HepG2 (cell line): ENCODE measurements around the gene TUBA4B. TPM values are rescaled to one million over a fixed set of nuclear protein-coding genes. Genes with fewer than 3 reads are reported as not detected.
A peak's percentile ranks its signal among the peaks of the same experiment; 100 is the strongest.

ENCODE experiments used
- CCDC6 ChIP-seq: sonication (generic); formaldehyde crosslinking; IDR thresholded peaks from 2 replicates; pipeline ENCODE4 v1.8.1; 2022; ENCODE audit warnings: mild to moderate bottlenecking, missing genetic modification reagents, moderate library complexity
- DPF2 ChIP-seq: sonication (generic); formaldehyde crosslinking; IDR thresholded peaks from 2 replicates; pipeline ENCODE4 v1.4.0; 2020; ENCODE audit warnings: mild to moderate bottlenecking, low read depth, missing genetic modification reagents, borderline replicate concordance
- KLF16 ChIP-seq, 2 experiments: sonication (generic) in 1 of 2; formaldehyde crosslinking in 1 of 2; IDR thresholded peaks; 2 replicates each; pipeline versions ENCODE4 v1.6.1 to v1.8.0; 2016 to 2023; ENCODE audit warnings: missing genetic modification reagents in 2 of 2, missing compliant biosample characterization in 1 of 2
- MYNN ChIP-seq: sonication (generic); formaldehyde crosslinking; IDR thresholded peaks from 2 replicates; pipeline ENCODE4 v1.4.0; 2020; ENCODE audit warnings: mild to moderate bottlenecking, low read depth, missing genetic modification reagents
- REXO4 ChIP-seq: sonication (generic); formaldehyde crosslinking; IDR thresholded peaks from 2 replicates; pipeline ENCODE4 v1.8.0; 2022; ENCODE audit warnings: missing genetic modification reagents, mild to moderate bottlenecking, borderline replicate concordance
- TCF7 ChIP-seq: sonication (generic); IDR thresholded peaks from 2 replicates; pipeline ENCODE4 v1.6.1; 2016; ENCODE audit warnings: antibody characterized with exemption, low read depth
- ZMYM4 ChIP-seq: sonication (generic); formaldehyde crosslinking; IDR thresholded peaks from 2 replicates; pipeline ENCODE4 v1.8.1; 2023; ENCODE audit warnings: mild to moderate bottlenecking, missing genetic modification reagents
- polyA plus RNA-seq, 8 experiments: library from polyadenylated mRNA; depleted of rRNA in 3 of 8; stranded (reverse) in 7 of 8; unstranded in 1 of 8; fragments of >200 nt; fragmentation: Illumina TruSeq in 4 of 8; extraction: Trizol in 4 of 8; gene quantifications; 2 replicates each; pipeline versions ENCODE4 v1.2.1 to v1.2.3, GENCODE V29; 2011 to 2016; ENCODE audit warnings: low read depth in 4 of 8, missing spikeins in 1 of 8, mixed read lengths in 1 of 8; ENCODE audit not compliant: insufficient read depth in 1 of 8
- total RNA-seq, 5 experiments: library from RNA; depleted of rRNA; stranded (reverse); fragments of >200 nt; fragmentation: Illumina TruSeq; extraction: Trizol; gene quantifications; 2 replicates each; pipeline ENCODE4 v1.2.3, GENCODE V29; 2016; ENCODE audit warnings: low read depth in 1 of 5
- TF ChIP-seq, protein P1 (sequence below): sonication (generic); formaldehyde crosslinking; IDR thresholded peaks from 2 replicates; pipeline ENCODE4 v1.8.0; 2022; ENCODE audit warnings: mild to moderate bottlenecking, missing genetic modification reagents; ENCODE audit not compliant: insufficient replicate concordance
- TF ChIP-seq, protein P2 (sequence below): sonication (generic); formaldehyde crosslinking; conservative IDR thresholded peaks from 2 replicates; pipeline ENCODE4 v1.5.0; 2020; ENCODE audit warnings: missing genetic modification reagents
- TF ChIP-seq, protein P3 (sequence below): sonication (generic); formaldehyde crosslinking; conservative IDR thresholded peaks from 2 replicates; pipeline ENCODE4 v1.8.0; 2022; ENCODE audit warnings: mild to moderate bottlenecking, moderate library complexity, missing genetic modification reagents
- TF ChIP-seq, protein P4 (sequence below): sonication (generic); formaldehyde crosslinking; IDR thresholded peaks from 2 replicates; pipeline ENCODE4 v1.4.0; 2020; ENCODE audit warnings: missing genetic modification reagents, mild to moderate bottlenecking, borderline replicate concordance
- TF ChIP-seq, protein P5 (sequence below): sonication (generic); formaldehyde crosslinking; IDR thresholded peaks from 2 replicates; pipeline ENCODE4; 2020; ENCODE audit warnings: missing genetic modification reagents, mild to moderate bottlenecking, borderline replicate concordance

Gene TUBA4B
- total and polyA plus RNA-seq, 2 of the 13 experiments (the other 11 are each of a cell fraction or from before 2014, with no cell fraction given), result 0.18 to 0.22 TPM

DNA sequence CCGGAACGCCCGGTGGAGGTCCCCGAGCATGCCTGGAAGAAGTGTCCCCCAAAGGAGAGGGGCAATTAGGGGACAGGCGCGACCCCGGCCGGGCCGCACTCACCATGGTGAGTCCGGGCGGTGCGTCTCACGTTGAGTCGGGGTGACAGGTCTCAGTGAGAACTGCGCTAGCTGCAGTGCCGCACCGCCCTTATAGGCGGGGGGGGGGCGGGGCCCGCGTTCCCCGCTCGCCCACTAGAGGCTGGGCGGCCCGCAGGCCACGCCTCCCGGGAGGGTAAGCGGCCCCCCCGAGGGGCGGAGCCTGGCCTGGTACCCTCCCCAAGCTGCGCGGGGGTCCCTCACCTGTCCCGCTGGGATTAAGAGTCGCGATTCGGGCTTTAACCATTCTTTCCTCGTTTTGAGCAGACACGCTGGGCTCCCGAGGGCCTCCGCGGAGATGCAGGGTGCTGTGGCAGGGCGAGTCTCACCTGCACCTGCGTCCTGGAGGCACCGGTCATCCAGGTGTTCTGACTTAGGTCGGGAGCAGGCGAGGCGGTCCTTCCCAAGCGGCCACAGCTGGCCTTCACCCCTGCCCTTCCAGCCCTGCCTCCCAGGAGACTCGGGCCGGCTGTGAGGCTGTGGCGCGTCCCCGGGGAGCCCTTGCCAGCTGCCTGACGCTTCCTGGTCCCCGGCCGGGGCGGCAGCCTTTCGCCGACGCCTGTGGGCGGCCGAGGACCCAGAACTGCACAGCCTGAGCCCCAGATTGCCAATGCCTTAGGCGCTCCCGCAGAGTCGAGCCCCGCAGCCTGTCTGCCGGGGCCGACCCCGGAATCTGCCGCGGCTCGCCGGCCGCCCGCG is 928 bp downstream of the TUBA4B start, which contains the start of gene TUBA4A (continued):
- TF ChIP-seq, protein P1, sequence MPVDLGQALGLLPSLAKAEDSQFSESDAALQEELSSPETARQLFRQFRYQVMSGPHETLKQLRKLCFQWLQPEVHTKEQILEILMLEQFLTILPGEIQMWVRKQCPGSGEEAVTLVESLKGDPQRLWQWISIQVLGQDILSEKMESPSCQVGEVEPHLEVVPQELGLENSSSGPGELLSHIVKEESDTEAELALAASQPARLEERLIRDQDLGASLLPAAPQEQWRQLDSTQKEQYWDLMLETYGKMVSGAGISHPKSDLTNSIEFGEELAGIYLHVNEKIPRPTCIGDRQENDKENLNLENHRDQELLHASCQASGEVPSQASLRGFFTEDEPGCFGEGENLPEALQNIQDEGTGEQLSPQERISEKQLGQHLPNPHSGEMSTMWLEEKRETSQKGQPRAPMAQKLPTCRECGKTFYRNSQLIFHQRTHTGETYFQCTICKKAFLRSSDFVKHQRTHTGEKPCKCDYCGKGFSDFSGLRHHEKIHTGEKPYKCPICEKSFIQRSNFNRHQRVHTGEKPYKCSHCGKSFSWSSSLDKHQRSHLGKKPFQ (CRISPR knock-in tag), result peak; percentile 71
- peak; percentile 44; the same call in 1 of the 2 replicates for TF ChIP-seq ZMYM4 (CRISPR knock-in tag)
- TF ChIP-seq, protein P2, sequence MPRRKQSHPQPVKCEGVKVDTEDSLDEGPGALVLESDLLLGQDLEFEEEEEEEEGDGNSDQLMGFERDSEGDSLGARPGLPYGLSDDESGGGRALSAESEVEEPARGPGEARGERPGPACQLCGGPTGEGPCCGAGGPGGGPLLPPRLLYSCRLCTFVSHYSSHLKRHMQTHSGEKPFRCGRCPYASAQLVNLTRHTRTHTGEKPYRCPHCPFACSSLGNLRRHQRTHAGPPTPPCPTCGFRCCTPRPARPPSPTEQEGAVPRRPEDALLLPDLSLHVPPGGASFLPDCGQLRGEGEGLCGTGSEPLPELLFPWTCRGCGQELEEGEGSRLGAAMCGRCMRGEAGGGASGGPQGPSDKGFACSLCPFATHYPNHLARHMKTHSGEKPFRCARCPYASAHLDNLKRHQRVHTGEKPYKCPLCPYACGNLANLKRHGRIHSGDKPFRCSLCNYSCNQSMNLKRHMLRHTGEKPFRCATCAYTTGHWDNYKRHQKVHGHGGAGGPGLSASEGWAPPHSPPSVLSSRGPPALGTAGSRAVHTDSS (CRISPR knock-in tag), result no peak
- TF ChIP-seq, protein P3, sequence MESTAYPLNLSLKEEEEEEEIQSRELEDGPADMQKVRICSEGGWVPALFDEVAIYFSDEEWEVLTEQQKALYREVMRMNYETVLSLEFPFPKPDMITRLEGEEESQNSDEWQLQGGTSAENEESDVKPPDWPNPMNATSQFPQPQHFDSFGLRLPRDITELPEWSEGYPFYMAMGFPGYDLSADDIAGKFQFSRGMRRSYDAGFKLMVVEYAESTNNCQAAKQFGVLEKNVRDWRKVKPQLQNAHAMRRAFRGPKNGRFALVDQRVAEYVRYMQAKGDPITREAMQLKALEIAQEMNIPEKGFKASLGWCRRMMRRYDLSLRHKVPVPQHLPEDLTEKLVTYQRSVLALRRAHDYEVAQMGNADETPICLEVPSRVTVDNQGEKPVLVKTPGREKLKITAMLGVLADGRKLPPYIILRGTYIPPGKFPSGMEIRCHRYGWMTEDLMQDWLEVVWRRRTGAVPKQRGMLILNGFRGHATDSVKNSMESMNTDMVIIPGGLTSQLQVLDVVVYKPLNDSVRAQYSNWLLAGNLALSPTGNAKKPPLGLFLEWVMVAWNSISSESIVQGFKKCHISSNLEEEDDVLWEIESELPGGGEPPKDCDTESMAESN (CRISPR knock-in tag), result 0 out of 2 replicates have a peak, but pooled peaks have one; percentile 61
- TF ChIP-seq KLF16 (CRISPR knock-in tag; IDR thresholded peaks at IDR 0.05), result peak in 1 of 2 experiments; percentile 38; a peak in 1 of 4 replicates
- no peak for TF ChIP-seq REXO4 (CRISPR knock-in tag)
- TF ChIP-seq, protein P4, sequence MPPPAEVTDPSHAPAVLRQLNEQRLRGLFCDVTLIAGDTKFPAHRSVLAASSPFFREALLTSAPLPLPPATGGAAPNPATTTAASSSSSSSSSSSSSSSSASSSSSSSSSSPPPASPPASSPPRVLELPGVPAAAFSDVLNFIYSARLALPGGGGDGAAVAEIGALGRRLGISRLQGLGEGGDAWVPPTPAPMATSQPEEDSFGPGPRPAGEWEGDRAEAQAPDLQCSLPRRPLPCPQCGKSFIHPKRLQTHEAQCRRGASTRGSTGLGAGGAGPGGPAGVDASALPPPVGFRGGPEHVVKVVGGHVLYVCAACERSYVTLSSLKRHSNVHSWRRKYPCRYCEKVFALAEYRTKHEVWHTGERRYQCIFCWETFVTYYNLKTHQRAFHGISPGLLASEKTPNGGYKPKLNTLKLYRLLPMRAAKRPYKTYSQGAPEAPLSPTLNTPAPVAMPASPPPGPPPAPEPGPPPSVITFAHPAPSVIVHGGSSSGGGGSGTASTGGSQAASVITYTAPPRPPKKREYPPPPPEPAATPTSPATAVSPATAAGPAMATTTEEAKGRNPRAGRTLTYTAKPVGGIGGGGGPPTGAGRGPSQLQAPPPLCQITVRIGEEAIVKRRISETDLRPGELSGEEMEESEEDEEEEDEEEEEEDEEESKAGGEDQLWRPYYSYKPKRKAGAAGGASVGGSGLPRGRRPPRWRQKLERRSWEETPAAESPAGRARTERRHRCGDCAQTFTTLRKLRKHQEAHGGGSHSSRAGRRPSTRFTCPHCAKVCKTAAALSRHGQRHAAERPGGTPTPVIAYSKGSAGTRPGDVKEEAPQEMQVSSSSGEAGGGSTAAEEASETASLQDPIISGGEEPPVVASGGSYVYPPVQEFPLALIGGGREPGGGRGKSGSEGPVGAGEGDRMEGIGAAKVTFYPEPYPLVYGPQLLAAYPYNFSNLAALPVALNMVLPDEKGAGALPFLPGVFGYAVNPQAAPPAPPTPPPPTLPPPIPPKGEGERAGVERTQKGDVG (CRISPR knock-in tag), result peak; percentile 77; the same call in 1 of the 2 replicates
- TF ChIP-seq DPF2 (CRISPR knock-in tag), result no peak
- TF ChIP-seq TCF7, result no peak
- no peak for TF ChIP-seq MYNN (CRISPR knock-in tag)
- TF ChIP-seq, protein P5, sequence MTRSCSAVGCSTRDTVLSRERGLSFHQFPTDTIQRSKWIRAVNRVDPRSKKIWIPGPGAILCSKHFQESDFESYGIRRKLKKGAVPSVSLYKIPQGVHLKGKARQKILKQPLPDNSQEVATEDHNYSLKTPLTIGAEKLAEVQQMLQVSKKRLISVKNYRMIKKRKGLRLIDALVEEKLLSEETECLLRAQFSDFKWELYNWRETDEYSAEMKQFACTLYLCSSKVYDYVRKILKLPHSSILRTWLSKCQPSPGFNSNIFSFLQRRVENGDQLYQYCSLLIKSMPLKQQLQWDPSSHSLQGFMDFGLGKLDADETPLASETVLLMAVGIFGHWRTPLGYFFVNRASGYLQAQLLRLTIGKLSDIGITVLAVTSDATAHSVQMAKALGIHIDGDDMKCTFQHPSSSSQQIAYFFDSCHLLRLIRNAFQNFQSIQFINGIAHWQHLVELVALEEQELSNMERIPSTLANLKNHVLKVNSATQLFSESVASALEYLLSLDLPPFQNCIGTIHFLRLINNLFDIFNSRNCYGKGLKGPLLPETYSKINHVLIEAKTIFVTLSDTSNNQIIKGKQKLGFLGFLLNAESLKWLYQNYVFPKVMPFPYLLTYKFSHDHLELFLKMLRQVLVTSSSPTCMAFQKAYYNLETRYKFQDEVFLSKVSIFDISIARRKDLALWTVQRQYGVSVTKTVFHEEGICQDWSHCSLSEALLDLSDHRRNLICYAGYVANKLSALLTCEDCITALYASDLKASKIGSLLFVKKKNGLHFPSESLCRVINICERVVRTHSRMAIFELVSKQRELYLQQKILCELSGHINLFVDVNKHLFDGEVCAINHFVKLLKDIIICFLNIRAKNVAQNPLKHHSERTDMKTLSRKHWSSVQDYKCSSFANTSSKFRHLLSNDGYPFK (CRISPR knock-in tag), result no peak; the same call in 1 of the 2 replicates
- no peak for TF ChIP-seq CCDC6 (CRISPR knock-in tag)
